HL-60/S4 treated with phorbol 12-myristate 13-acetate at 8.2 ng/mL for 4 days and 3 days (cell line): ENCODE measurements around the gene MOV10.
"Not testable (repeated sequence)": the region's sequence is repeated elsewhere in the genome, so short reads cannot be mapped to it uniquely, and the experiment has no call there.

Experiments used
- in situ Hi-C: fragments of 300-500 bp; cut with MboI; formaldehyde crosslinking; loops from 2 replicates; pipeline ENCODE4 v1.15.0; 2022; ENCODE audit warnings: low sequenced_read_pairs

The MOV10 gene

DNA sequence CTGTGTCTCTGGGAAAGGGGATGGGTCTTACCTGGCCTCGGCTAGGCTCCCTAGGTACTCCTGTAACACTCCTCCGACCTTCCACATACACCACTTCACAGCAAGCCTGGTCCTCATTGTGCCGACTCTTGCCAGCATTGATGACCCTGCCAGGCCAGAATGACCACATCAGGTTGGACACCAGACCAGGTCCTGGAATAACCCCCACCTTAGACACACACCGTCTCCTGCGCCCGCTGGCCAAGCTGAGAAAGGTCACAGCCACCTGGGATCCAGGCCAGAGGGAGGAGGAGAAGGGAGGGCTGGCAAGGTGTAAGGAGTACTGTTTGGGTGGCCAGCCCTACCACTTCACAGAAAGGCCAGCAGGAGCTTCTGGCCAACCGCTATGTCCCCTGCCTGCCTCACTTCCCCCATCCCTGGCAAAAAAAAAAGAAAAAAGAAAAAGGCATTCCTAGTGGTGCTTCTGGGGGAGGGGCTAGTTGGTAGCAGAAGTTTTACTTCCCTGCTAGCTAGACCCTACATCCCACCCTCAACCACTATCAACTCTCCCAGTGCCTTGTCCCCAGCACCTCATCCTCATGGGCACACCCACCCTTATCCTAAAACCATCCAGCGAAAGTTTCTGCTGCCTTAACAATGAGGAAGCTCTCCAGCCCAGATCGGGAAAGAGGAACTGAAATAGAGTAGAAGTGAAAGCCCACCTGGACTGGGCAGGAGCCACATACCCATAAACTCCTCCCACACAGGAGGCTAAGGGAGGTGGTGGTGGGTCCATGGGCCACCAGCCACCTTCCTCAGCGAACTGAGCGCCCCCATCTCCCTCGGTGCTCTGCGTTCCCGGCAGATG is 39.2 kb downstream of the MOV10 start:
- in situ Hi-C loops: no loop called here

DNA sequence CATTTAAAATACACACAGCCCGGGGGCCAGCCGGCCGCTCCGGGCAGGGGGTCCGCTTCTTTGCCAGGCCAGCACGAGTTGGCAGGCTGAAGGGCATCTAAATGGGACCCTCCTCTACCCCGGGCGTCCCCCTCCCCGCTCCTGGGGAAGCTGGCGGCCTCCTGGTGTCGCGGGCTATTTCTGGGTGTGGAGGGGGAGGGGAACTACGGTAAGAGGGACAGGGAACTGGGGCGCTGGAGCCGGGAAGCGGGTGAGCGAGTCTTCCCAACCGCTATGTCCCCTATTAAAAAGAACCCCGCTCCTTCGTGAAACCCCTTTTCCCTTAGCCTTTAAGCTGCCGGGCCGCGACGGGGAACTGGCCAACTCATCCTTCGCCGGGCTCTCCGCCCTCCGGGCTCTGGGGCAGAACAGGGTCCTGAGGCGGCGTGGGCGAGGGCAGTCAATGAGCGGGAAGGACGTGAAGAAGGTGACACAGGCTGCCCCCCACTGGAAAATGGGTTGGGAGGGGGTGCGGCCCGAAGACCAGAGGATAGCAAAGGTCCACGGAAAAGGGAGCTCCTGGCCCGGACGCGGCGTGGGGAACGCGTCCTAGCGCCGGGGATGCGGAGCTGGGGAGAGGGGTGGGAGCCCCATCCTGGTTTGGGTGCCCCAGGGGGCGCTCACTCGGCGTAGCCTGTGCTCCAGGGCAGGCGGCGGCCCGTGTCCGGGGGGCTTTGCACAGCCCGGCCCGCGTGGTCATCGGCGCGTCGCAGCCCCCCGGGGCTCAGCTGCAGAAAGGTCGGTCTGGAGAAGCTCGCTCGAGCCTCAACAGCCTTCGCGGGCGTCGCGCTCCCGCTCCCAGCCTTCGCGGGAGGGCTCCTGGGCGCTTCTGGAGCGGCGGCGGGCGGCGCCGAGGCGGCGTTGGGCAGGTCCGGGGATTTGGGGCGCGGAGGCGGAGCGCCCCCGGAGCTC is 40.1 kb downstream of the MOV10 start:
- in situ Hi-C loops: loop anchor here (5.0 kb wide), 1 partner anchor 93 kb away; no protein-coding TSS in a partner anchor

DNA sequence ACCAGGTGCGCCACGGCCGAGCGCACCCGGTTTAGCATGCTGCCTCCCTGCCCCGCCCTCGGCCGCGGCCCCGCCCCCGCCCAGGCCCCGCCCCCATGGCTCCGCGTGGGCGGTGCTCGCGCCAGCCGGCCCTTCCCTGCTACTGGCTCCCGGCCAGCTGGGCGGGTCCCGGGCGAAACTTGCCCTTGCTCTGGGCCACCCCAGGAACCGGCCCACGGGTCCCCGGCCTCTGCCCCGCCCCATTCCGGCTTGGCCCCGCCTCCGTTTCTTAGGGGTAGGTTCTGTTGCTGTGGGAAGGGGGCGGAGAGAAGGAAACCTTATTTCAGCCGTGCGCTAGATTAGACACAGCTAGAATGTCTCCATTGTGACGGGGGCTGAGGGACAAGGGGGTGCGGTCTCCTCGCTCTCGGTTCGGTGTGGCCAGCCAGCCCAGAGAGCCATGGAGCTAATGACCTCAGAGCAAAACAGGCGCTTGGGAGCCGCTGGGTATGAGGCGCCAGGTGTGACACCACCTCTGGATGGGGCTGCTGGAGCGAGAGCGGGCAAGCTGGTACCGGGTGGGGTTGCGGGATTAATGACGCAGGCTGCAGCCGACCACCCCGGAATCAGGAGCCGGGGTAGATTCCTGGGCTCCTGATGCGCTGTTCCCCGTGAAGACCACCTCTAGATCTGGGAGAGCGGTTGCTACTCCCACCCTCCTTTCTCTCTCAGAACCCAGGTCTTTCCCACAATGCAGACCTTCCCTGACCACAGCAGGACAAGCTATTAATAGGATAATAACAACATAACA is 41.0 kb downstream of the MOV10 start, which contains the start of gene PPM1J:
TSS of gene PPM1J (minus strand) at position 69 of the 790 bp plus-strand sequence. CDS start at position 38, 31 bp downstream.
- in situ Hi-C loops: loop anchor here (5.0 kb wide), 1 partner anchor 92 kb away; no protein-coding TSS in a partner anchor

DNA sequence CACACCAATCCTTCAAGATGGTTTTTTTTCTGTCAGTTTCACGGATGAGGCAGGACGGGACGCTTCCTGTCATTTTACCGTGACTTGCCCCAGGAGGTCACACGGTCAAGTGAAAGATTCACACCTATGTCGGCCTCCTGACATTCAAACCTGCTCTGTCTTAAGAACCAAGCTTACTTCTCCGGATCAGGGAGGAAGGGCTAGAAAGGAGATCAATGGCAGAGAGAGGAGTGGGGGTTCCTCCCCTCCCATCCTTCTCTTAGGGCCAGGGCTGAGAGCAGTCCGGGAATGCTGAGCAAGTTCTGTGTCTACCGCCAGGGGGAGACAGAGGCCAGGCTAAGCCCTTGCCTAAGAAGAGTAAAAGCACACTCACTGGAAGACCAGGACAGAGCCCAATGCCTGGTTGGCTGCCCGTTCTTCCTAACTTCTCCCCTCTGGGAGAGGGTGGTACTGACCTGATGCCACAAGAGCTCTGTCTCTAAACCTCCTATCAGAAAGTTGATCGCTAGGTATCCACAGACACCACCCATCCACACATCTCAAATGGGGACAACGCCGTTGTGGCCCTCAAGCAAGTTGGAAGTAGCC is 41.8 kb downstream of the MOV10 start:
- in situ Hi-C loops: loop anchor here (5.0 kb wide), 1 partner anchor 91 kb away; no protein-coding TSS in a partner anchor

DNA sequence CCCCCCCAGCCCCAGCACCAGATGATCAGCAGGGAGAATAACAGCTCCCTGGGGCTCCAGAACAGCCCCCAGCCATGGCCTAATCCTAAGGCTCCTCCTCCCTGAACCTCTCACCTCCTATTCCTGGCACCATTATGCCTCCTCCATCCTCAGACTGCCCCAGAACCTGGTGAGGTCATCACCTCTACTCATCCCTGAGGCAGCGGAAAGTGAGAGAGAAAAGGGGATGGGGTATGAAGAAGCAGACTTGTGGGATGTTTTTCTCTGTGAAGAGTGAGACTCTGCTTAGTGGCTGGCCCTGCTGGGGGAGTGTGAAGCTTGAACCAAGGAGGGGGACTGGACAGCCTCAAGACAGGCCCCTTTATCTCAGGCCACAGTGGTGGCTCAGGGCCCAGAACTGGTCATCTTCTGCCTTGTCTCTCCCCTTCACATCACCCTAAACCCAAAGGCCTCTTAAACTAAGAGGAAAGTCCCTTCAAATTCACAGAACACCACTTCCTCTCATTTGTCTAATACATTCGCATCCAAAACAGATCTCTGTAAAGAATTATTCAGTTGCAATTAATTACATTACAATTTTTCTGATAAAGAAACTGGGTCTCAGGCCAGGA is 42.9 kb downstream of the MOV10 start:
- in situ Hi-C loops: loop anchor here (5.0 kb wide), 1 partner anchor 90 kb away; no protein-coding TSS in a partner anchor

DNA sequence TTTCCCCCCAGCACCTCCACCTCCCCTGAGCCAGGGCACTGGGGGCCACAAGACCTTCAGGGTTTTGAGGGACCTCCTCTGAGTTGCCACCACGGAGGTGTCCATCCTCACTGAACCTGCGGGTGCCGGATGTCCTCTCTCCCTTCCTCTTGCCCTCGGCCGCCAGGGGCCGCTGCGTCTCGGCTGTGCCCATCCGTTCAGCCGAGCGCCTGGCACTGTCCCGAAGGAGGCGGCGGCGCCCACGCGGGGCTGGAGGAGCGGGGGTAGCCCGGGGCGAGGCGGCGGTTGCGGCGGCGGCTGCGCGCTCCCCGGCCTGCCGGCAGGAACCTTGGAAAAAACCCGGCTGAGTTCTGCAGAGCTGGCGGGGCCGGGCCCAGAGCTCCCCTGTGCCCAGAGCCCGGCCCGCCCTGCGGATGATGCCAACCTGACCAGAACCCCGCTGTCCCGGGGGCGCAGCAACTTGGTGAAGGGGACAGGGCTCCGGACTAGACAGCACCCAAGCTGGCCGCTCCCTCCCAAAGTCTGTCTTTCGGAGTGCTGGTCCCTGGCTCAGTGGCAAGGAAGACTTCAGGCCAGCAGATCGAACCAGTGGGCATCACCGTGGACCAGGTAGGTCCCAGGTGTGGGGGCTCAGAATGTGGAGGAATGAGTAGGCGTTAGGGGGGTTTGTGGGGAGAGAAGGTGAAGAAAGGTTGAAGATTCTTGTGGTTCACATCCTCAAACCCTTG is 44.4 kb downstream of the MOV10 start:
- in situ Hi-C loops: loop anchor here (5.0 kb wide), 1 partner anchor 88 kb away; no protein-coding TSS in a partner anchor

DNA sequence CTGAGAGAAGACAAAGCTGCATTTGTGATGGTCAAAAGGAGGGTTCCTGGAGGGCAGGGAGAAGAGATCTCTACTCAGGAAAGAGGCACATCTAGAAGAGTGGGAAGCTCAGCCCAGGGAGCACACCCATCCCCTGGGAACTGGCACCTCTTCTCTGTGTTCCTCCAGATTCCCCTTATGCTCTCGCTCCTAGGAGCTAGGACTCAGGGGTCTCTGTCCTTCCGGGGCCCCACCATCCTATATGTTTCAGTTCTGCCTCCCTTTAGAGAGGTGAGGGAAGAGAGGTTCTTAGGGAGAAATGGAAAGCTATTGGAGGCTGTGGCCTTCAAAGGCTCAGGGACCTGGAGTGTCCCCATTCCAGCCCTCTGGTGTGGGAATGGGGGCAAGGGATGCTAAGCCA is 45.2 kb downstream of the MOV10 start:
- in situ Hi-C loops: loop anchor here (5.0 kb wide), 1 partner anchor 88 kb away; no protein-coding TSS in a partner anchor

DNA sequence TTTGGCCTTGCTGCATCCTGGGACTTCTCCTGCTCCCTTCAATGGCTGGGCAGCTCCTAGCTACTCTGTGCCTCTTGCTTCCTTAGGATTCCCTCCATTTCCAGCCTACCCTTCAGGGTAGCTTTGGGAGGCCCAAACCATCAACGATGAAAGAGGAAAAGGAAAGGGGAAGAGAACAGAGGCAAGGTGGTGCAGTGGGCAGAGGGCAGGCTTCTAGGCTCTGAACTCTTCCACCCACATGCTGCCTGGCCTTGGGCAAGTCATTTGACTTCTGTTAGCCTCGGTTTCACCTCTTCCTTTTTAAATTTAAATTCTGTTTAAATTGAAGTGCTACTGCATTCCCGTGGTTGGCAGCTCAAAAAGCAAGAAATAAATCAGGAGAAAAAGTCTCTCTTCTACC is 46.3 kb downstream of the MOV10 start:
- in situ Hi-C loops: no loop called here

DNA sequence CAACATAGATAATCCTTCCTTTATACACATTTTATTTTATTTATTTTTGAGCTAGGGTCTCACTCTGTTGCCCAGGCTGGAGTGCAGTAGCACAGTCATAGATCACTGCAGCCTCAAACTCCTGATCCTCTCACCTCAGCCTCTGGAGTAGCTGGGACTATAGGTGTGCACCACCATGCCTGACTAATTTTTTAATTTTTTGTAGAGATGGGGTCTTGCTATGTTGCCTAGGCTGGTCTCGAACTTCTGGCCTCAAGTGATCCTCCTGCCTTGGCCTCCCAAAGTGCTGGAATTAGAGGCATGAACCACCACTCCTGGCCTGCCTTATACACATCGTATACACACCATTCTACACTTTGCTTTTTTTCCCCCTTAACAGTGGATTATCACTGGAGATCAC is 46.8 kb downstream of the MOV10 start:
- in situ Hi-C loops: not testable (repeated sequence)

DNA sequence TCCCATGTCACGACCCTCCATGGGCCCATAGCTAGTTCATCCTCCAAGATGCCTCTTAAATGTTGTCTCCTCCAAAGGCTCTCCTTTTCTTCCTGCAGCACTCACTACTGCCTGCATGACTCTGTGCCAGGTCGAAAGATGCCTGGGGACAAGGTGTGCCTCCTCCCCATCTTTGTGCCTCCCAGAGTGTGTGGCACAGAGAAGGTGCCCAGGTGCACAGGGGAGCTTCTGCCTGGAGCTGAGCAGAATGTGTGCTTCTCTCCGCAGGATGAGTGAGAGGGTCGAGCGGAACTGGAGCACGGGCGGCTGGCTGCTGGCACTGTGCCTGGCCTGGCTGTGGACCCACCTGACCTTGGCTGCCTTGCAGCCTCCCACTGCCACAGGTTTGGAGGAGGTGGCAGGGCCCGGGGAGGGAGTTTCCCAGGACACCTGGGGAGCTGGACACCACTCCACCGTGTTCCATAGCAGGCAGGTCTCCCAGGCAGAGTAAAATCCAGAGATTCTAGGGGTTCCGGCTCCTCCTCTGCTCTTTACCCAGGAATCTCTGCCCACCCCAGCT is 47.6 kb downstream of the MOV10 start:
- in situ Hi-C loops: no loop called here

DNA sequence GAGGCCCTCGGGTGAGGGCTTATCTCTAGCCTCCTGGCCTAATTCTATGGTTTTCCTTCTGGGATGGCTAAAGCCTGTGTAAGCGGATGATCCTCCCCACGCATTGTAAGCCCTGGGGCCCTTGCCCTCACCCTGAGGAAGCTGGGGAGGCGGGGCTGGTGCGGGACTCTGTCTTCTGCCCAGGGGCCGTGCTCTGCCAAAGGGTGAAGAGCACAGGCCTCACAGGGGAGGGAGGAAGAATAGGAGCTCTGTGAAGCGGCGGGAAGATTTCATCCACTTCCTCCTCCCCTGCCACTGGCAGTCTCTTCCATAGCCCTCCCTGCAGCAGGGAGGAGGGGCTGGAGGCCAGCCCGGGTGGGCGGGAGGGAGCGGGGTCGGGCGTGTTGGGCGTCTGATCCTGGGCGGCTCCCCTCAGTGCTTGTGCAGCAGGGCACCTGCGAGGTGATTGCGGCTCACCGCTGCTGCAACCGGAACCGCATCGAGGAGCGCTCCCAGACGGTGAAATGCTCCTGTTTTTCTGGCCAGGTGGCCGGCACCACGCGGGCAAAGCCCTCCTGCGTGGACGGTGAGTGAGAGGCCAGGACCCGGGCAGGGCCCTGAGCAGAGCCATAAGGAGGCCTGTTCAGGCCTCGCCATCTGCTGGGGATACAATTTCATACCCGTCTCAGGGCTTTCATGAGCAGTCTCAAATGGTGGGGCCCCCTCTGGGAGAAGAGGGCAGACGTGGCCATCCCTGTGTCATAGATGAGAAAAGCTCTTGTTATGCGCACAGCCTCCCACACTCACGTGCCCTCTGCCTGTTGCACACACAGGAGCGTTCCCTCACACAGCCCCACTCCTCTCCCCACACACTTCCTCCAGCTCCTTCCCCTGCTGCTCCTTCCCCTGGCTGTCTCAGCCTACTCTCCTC is 48.4 kb downstream of the MOV10 start:
- in situ Hi-C loops: no loop called here

DNA sequence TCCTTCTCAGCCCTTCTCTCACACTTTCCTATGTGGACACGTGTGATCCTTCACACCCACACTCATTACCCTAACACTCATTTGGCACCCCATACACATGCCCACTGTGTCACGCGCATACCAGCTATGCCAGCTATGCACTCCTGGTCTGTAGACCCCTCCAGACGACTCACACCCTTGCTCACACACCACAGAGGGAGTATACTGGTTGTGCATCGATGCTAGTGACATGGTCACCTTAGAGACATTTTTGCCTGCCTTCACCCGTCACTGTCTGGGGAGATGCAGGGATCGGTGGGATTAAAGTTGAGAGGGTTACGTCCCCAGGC is 49.0 kb downstream of the MOV10 start:
- in situ Hi-C loops: no loop called here

DNA sequence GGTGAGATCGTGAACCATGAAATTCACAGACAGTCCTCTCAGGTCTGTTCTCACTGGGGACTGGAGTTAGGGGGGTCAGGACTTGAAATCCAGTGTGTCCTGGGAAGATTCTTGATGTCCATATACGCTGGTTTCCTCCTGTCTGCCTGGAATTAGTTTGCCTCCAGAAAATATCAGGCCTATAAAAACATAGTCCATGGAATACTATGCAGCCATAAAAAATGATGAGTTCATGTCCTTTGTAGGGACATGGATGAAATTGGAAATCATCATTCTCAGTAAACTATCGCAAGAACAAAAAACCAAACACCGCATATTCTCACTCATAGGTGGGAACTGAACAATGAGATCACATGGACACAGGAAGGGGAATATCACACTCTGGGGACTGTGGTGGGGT is 49.8 kb downstream of the MOV10 start:
- in situ Hi-C loops: not testable (repeated sequence)

DNA sequence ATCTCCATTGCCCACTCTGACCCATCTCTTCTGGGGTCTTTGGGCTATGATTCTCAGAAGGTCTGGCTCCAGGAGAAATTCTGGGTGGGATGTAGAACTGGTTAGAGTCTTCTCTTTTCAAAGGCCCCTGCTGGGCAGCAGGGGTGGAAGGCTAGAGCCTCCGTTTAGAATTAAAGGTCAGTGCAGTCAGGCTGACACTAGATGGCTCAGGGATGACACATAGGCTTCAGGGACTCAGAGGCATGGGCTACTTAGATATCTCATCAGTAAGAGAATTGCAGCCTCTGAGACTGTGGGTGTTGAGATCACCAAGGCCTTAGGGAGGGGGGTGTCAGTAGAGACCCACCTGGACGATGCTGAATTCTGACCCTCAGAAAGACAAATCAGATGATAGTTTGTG is 53.3 kb downstream of the MOV10 start:
- in situ Hi-C loops: no loop called here

DNA sequence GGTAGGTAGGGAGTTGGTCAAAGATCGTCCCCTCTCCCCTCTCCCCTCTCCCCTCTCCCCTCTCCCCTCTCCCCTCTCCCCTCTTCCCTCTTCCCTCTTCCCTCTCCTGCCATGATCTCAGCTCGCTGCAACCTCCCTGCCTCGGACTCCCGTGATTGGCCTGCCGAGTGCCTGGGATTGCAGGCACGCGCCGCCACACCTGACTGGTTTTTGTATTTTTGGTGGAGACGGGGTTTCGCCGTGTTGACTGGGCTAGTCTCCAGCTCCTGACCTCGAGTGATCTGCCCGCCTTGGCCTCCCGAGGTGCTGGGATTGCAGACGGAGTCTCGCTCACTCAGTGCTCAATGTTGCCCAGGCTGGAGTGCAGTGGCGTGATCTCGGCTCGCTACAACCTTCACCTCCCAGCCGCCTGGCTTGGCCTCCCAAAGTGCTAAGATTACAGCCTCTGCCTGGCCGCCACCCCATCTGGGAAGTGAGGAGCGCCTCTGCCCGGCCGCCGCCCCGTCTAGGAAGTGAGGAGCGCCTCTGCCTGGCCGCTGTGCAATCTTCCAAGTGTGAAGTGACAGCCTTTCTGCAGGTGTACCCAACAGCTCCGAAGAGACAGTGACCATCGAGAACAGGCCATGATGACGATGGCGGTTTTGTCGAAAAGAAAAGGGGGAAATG is 54.0 kb downstream of the MOV10 start:
- in situ Hi-C loops: not testable (repeated sequence)

DNA sequence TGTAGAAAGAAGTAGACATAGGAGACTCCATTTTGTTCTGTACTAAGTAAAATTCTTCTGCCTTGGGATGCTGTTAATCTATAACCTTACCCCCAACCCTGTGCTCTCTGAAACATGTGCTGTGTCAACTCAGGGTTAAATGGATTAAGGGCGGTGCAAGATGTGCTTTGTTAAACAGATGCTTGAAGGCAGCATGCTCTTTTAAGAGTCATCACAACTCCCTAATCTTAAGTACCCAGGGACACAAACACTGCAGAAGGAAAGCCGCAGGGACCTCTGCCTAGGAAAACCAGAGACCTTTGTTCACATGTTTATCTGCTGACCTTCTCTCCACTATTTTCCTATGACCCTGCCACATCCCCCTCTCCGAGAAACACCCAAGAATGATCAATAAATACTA is 54.6 kb downstream of the MOV10 start:
- in situ Hi-C loops: not testable (repeated sequence)

DNA sequence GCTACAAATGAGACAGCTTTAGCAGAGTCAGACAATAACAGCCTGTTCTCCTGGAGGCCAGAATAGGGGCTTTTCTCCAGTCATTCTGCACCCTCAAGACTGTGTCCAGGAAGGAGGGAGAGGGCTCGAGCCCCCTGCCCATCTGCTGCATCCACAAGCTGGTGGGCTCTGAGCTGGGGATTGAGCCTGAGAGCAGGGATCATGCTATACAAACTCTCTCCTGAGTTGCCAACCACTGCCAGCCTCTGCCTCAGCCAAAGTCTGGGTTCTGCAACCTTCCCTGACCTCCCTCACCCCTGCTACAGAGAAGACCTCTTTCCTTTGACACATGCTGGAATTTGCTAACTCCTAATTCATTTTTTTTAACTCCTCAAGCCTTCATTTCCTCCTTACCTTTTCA is 55.5 kb downstream of the MOV10 start:
- in situ Hi-C loops: no loop called here
